ENCODE measurements around the gene HFE. TPM values are rescaled to one million over a fixed set of nuclear protein-coding genes. Genes with fewer than 3 reads are reported as not detected.

Gene HFE
- total RNA-seq, 2 donors from 2014 or later: 8.9 to 16.6 TPM

DNA sequence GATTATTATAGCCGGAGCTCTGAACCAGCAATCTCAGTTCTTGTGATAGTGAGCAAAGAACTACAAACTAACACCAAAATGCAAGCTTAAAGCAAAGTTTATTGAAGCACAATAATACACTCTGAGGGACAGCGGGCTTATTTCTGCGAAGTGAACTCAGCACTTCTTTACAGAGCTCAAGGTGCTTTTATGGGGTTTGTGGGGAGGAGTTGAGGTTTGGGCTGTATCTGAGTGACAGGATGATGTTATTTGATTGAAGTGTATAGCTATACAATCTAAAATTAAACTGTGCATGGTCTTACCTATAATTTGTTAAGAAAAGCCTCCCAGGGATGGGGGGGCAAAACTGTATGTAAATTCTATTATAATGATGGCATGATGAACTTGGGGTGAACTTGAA lies 1.0 kb upstream of the HFE start:
- no peaks in the 10 kb centered on the region for H3K9me3 ChIP-seq
- H3K4me1 ChIP-seq (replicated peaks): no peaks in the 10 kb centered on the region
- no peaks in the 10 kb centered on the region for H3K27me3 ChIP-seq (replicated peaks; ENCODE audit: insufficient read depth)
- 76% methylated on average over 3 of the region's 3 CpGs for WGBS
- intact Hi-C loops (cut with DNase I): no loop called here
- TF ChIP-seq, protein P1, sequence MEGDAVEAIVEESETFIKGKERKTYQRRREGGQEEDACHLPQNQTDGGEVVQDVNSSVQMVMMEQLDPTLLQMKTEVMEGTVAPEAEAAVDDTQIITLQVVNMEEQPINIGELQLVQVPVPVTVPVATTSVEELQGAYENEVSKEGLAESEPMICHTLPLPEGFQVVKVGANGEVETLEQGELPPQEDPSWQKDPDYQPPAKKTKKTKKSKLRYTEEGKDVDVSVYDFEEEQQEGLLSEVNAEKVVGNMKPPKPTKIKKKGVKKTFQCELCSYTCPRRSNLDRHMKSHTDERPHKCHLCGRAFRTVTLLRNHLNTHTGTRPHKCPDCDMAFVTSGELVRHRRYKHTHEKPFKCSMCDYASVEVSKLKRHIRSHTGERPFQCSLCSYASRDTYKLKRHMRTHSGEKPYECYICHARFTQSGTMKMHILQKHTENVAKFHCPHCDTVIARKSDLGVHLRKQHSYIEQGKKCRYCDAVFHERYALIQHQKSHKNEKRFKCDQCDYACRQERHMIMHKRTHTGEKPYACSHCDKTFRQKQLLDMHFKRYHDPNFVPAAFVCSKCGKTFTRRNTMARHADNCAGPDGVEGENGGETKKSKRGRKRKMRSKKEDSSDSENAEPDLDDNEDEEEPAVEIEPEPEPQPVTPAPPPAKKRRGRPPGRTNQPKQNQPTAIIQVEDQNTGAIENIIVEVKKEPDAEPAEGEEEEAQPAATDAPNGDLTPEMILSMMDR (IDR thresholded peaks at IDR 0.05): no peak
- TF ChIP-seq POLR2AphosphoS5 (IDR thresholded peaks at IDR 0.05) (no peak), POLR2A (IDR thresholded peaks at IDR 0.05) (no peak)
- H3K27ac ChIP-seq: no peak overlapping the region
- DNase-seq (ENCODE audit: low spot score): no peak
- no peaks in the 10 kb centered on the region for H3K36me3 ChIP-seq
- H3K4me3 ChIP-seq: no peak overlapping the region

DNA sequence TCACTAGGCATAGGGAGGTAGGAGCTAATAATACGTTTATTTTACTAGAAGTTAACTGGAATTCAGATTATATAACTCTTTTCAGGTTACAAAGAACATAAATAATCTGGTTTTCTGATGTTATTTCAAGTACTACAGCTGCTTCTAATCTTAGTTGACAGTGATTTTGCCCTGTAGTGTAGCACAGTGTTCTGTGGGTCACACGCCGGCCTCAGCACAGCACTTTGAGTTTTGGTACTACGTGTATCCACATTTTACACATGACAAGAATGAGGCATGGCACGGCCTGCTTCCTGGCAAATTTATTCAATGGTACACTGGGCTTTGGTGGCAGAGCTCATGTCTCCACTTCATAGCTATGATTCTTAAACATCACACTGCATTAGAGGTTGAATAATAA lies 1.1 kb downstream of the HFE start:
- Histone ChIP-seq H3K9me3 (no peaks in the 10 kb centered on the region), H3K4me1 (replicated peaks) (no peaks in the 10 kb centered on the region), H3K27ac (peak overlapping the region; percentile 86 to 90), H3K36me3 (no peaks in the 10 kb centered on the region), H3K4me3 (peak overlapping the region in 1 of 2 donors; percentile 53), H3K27me3 (replicated peaks; ENCODE audit: insufficient read depth) (no peaks in the 10 kb centered on the region)
- intact Hi-C loops (cut with DNase I): no loop called here
- WGBS: 34% methylated on average over 5 of the region's 5 CpGs
- no peak for DNase-seq (ENCODE audit: low spot score)
- TF ChIP-seq POLR2AphosphoS5 (IDR thresholded peaks at IDR 0.05): peak; percentile 40
- no peak for TF ChIP-seq POLR2A (IDR thresholded peaks at IDR 0.05)

DNA sequence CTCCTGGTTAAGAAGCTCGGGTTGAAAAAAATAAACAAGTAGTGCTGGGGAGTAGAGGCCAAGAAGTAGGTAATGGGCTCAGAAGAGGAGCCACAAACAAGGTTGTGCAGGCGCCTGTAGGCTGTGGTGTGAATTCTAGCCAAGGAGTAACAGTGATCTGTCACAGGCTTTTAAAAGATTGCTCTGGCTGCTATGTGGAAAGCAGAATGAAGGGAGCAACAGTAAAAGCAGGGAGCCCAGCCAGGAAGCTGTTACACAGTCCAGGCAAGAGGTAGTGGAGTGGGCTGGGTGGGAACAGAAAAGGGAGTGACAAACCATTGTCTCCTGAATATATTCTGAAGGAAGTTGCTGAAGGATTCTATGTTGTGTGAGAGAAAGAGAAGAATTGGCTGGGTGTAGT lies 2.0 kb downstream of the HFE start:
- 57% methylated on average over 2 of the region's 2 CpGs for WGBS
- no peaks in the 10 kb centered on the region for H3K27me3 ChIP-seq (replicated peaks; ENCODE audit: insufficient read depth)
- H3K9me3 ChIP-seq: no peaks in the 10 kb centered on the region
- intact Hi-C loops (cut with DNase I): no loop called here
- H3K27ac ChIP-seq: no peak overlapping the region
- H3K36me3 ChIP-seq: no peaks in the 10 kb centered on the region
- TF ChIP-seq, protein P1 (IDR thresholded peaks at IDR 0.05): no peak
- TF ChIP-seq POLR2AphosphoS5 (IDR thresholded peaks at IDR 0.05) (no peak), POLR2A (IDR thresholded peaks at IDR 0.05) (no peak)
- no peak overlapping the region for H3K4me3 ChIP-seq
- H3K4me1 ChIP-seq (replicated peaks): no peaks in the 10 kb centered on the region
- no peak for DNase-seq (ENCODE audit: low spot score)

DNA sequence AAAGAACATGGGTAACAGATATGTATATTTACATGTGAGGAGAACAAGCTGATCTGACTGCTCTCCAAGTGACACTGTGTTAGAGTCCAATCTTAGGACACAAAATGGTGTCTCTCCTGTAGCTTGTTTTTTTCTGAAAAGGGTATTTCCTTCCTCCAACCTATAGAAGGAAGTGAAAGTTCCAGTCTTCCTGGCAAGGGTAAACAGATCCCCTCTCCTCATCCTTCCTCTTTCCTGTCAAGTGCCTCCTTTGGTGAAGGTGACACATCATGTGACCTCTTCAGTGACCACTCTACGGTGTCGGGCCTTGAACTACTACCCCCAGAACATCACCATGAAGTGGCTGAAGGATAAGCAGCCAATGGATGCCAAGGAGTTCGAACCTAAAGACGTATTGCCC lies 5.2 kb downstream of the HFE start:
- Histone ChIP-seq H3K4me1 (replicated peaks) (no peaks in the 10 kb centered on the region), H3K9me3 (no peaks in the 10 kb centered on the region), H3K27ac (no peak overlapping the region), H3K27me3 (replicated peaks; ENCODE audit: insufficient read depth) (no peaks in the 10 kb centered on the region), H3K4me3 (no peak overlapping the region), H3K36me3 (no peaks in the 10 kb centered on the region)
- TF ChIP-seq POLR2A (IDR thresholded peaks at IDR 0.05) (no peak), POLR2AphosphoS5 (IDR thresholded peaks at IDR 0.05) (no peak)
- TF ChIP-seq, protein P1 (IDR thresholded peaks at IDR 0.05): no peak
- intact Hi-C loops (cut with DNase I): no loop called here
- no peak for DNase-seq (ENCODE audit: low spot score)
- 99% methylated on average over 4 of the region's 4 CpGs for WGBS

DNA sequence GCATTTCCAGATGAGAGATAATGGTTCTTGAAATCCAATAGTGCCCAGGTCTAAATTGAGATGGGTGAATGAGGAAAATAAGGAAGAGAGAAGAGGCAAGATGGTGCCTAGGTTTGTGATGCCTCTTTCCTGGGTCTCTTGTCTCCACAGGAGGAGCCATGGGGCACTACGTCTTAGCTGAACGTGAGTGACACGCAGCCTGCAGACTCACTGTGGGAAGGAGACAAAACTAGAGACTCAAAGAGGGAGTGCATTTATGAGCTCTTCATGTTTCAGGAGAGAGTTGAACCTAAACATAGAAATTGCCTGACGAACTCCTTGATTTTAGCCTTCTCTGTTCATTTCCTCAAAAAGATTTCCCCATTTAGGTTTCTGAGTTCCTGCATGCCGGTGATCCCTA lies 6.8 kb downstream of the HFE start:
- 86% methylated on average over 5 of the region's 5 CpGs for WGBS
- no peaks in the 10 kb centered on the region for H3K9me3 ChIP-seq
- H3K27me3 ChIP-seq (replicated peaks; ENCODE audit: insufficient read depth): no peaks in the 10 kb centered on the region
- H3K4me3 ChIP-seq: no peak overlapping the region
- TF ChIP-seq, protein P1 (IDR thresholded peaks at IDR 0.05): no peak
- TF ChIP-seq POLR2AphosphoS5 (IDR thresholded peaks at IDR 0.05): no peak
- no peak for TF ChIP-seq POLR2A (IDR thresholded peaks at IDR 0.05)
- intact Hi-C loops (cut with DNase I): no loop called here
- no peaks in the 10 kb centered on the region for H3K36me3 ChIP-seq
- H3K4me1 ChIP-seq (replicated peaks): no peaks in the 10 kb centered on the region
- no peak for DNase-seq (ENCODE audit: low spot score)
- no peak overlapping the region for H3K27ac ChIP-seq

Data from prostate gland (tissue), 2 donors.